GM06990 (cell line): Measurements from ENCODE around the gene IQSEC1.

Experiments used
- DNase-seq: peaks from one replicate; pipeline ENCODE4 v3.0.0-alpha.2; 2011; ENCODE audit not compliant: insufficient read length; ENCODE audit errors: extremely low read depth
- H3K27me3 ChIP-seq: replicated peaks from 2 replicates; pipeline ENCODE4 v1.6.0; 2011; ENCODE audit warnings: low read length; ENCODE audit not compliant: control insufficient read depth, insufficient read depth
- H3K36me3 ChIP-seq: 2 replicates; pipeline ENCODE4 v1.5.1; 2011; ENCODE audit warnings: low read length; ENCODE audit not compliant: control insufficient read depth, insufficient read depth
- H3K4me3 ChIP-seq: replicated peaks from 2 replicates; pipeline ENCODE4 v1.5.1; 2011; ENCODE audit warnings: low read depth, mild to moderate bottlenecking, control low read depth, low read length
- TF ChIP-seq, protein P1 (sequence below): IDR thresholded peaks from 2 replicates; pipeline ENCODE4 v1.5.1; 2011; ENCODE audit warnings: low read length, control low read depth, mild to moderate bottlenecking, inconsistent platforms; ENCODE audit not compliant: insufficient read depth, poor library complexity, severe bottlenecking

The IQSEC1 gene

DNA sequence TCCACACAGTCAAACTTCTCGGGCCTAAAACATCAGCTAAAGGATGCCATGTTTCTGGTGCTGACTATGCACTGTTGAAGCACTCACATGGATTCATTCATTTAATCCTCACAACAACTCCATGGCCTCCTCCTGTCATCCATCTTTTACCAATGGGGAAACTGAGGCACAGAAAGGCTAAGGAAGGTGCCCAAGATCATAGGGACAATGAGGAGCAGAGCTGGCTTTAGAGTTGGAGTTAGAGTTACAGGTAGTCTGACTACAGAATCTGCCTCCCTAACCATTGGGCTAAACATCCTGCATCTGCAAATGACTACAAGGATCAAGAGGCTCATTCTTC lies 111.6 kb downstream of the IQSEC1 start:
- H3K4me3 ChIP-seq: no peak overlapping the region
- H3K36me3 ChIP-seq: peaks cover 13% of the 10 kb centered on the region
- DNase-seq: no peak
- no peaks in the 10 kb centered on the region for H3K27me3 ChIP-seq
- TF ChIP-seq, protein P1, sequence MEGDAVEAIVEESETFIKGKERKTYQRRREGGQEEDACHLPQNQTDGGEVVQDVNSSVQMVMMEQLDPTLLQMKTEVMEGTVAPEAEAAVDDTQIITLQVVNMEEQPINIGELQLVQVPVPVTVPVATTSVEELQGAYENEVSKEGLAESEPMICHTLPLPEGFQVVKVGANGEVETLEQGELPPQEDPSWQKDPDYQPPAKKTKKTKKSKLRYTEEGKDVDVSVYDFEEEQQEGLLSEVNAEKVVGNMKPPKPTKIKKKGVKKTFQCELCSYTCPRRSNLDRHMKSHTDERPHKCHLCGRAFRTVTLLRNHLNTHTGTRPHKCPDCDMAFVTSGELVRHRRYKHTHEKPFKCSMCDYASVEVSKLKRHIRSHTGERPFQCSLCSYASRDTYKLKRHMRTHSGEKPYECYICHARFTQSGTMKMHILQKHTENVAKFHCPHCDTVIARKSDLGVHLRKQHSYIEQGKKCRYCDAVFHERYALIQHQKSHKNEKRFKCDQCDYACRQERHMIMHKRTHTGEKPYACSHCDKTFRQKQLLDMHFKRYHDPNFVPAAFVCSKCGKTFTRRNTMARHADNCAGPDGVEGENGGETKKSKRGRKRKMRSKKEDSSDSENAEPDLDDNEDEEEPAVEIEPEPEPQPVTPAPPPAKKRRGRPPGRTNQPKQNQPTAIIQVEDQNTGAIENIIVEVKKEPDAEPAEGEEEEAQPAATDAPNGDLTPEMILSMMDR: no peak

GRCh38 chr3:12961007-12961696 lies 112.1 kb downstream of the IQSEC1 start:
- H3K36me3 ChIP-seq: peaks cover 13% of the 10 kb centered on the region
- H3K4me3 ChIP-seq: no peak overlapping the region
- DNase-seq: no peak
- TF ChIP-seq, protein P1: no peak
- H3K27me3 ChIP-seq: no peaks in the 10 kb centered on the region

DNA sequence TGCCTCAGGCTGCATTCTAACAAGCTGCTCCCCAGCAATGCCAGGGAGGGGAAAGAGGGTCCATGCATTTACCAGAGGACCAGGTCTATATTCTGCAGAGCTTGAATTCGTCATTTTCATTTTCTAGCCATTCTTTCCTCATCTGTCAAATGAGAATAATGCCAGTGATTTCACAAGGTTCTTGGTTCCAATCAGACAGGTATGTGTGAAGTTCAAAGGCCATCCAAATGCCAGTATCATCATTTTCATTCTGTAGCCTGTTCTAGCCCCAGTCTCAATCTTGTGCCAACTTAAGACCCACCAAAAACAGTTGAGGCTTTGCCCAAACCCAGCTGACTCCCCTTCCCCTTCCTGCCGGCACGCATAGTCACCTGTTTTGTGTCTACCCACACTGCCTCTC lies 112.7 kb downstream of the IQSEC1 start:
- Histone ChIP-seq H3K27me3 (no peaks in the 10 kb centered on the region), H3K4me3 (no peak overlapping the region), H3K36me3 (peaks cover 13% of the 10 kb centered on the region)
- DNase-seq: no peak
- TF ChIP-seq, protein P1: no peak

DNA sequence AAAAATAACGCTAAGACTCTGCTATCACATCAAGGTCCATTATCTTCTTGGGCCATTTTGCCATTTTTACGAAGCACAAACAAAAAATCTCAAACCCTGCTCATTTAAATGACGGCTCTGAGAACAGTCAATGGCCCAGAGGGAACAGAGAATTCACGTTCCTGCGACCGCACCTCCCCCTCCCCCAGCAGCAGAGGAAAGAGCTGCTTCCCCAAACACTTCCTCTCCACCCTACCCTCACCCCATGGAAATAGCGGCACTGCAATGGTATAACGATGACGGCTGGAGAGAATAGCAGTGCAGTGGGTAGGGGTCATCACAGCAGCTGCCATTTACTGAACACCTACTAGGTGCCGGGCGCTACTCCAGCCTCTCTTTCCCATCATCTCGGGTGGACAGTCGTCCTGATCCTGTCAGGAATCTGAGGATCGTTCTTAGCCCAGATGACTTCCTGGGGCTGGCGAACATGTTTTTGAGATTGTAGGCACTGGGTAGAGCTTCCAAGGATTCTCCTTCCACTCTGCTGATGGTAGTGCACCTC lies 113.3 kb downstream of the IQSEC1 start:
- no peak for DNase-seq
- Histone ChIP-seq H3K4me3 (no peak overlapping the region), H3K36me3 (peaks cover 13% of the 10 kb centered on the region), H3K27me3 (no peaks in the 10 kb centered on the region)
- TF ChIP-seq, protein P1: no peak

- H3K36me3 ChIP-seq: peaks cover 15% of the 10 kb centered on the region
Measured at GRCh38 chr3:12959410-12959809, 113.8 kb downstream of the IQSEC1 start.

More at GRCh38 chr3:12959410-12959809, 113.8 kb downstream of the IQSEC1 start:
- DNase-seq: no peak
- H3K27me3 ChIP-seq: no peaks in the 10 kb centered on the region
- TF ChIP-seq, protein P1: no peak
- H3K4me3 ChIP-seq: no peak overlapping the region
